Esophagus muscularis mucosa (tissue), 4 donors: ENCODE data around the gene GCFC2. TPM values are rescaled to one million over a fixed set of nuclear protein-coding genes. Genes with fewer than 3 reads are reported as not detected.

Experiments used
- DNase-seq: peaks from one replicate; pipeline ENCODE4 v3.0.0-alpha.2; 2017; ENCODE audit errors: extremely low spot score
- H3K27ac ChIP-seq, 4 donors: fragments of 200-600 bp; sonication (generic); replicated peaks in 1 of 4; 1 replicate in 3 of 4; 2 replicates in 1 of 4; pipeline ENCODE4 v1.5.1; 2016 to 2019; ENCODE audit warnings: mild to moderate bottlenecking in 1 of 4
- H3K27me3 ChIP-seq, 4 donors: fragments of 200-600 bp; sonication (generic); one replicate each; pipeline versions ENCODE4 v1.5.1 to v1.6.0; 2016 to 2019
- H3K36me3 ChIP-seq, 4 donors: fragments of 200-600 bp; sonication (generic); one replicate each; pipeline ENCODE4 v1.5.1; 2016 to 2019
- H3K4me1 ChIP-seq, 4 donors: fragments of 200-600 bp; sonication (generic); one replicate each; pipeline ENCODE4 v1.5.1; 2016 to 2019
- H3K4me3 ChIP-seq, 4 donors: fragments of 200-600 bp; sonication (generic); 1 replicate in 2 of 4; 2 replicates in 2 of 4; pipeline ENCODE4 v1.5.1; 2016 to 2019; ENCODE audit warnings: mild to moderate bottlenecking in 4 of 4, moderate library complexity in 1 of 4
- H3K9me3 ChIP-seq, 4 donors: fragments of 200-600 bp; sonication (generic); 1 replicate in 3 of 4; 2 replicates in 1 of 4; pipeline ENCODE4 v1.5.1; 2016 to 2019
- EP300 ChIP-seq: sonication (generic); formaldehyde crosslinking; IDR thresholded peaks from one replicate; pipeline ENCODE4 v1.6.1; 2017; ENCODE audit warnings: antibody characterized with exemption
- POLR2A ChIP-seq: fragments of 450-650 bp; IDR thresholded peaks from one replicate; pipeline ENCODE4 v1.6.1; 2017; ENCODE audit warnings: antibody characterized with exemption, moderate library complexity, mild to moderate bottlenecking, low read depth
- POLR2AphosphoS5 ChIP-seq, 2 donors: sonication (generic); formaldehyde crosslinking; IDR thresholded peaks; one replicate each; pipeline ENCODE4 v1.6.1; 2017; ENCODE audit warnings: antibody characterized with exemption in 2 of 2
- WGBS: methylation state at CpG from one replicate; pipeline ENCODE4 v1.1.5; 2018; 5-methylcytosine and 5-hydroxymethylcytosine counted together
- intact Hi-C: fragments of 100-400 bp; cut with DNase I; formaldehyde crosslinking; loops from one replicate; pipeline ENCODE4 v1.15.1; 2023
- total RNA-seq, 4 donors: library from RNA; depleted of rRNA; stranded (reverse); fragments of >200 nt; gene quantifications; one replicate each; pipeline versions ENCODE4 v1.1.0 to v1.2.1, GENCODE V29; 2016
- TF ChIP-seq, protein P1 (sequence below), 3 experiments: fragments of 200-600 bp in 2 of 3; fragments of 450-650 bp in 1 of 3; sonication (generic) in 2 of 3; IDR thresholded peaks; one replicate each; pipeline ENCODE4 v1.5.1; 2017 to 2019; ENCODE audit warnings: antibody characterized with exemption in 3 of 3, mild to moderate bottlenecking in 2 of 3, moderate library complexity in 1 of 3

GCFC2 gene
- total RNA-seq, 4 donors from 2014 or later = 19.4 to 23.3 (median 22.2) TPM

DNA sequence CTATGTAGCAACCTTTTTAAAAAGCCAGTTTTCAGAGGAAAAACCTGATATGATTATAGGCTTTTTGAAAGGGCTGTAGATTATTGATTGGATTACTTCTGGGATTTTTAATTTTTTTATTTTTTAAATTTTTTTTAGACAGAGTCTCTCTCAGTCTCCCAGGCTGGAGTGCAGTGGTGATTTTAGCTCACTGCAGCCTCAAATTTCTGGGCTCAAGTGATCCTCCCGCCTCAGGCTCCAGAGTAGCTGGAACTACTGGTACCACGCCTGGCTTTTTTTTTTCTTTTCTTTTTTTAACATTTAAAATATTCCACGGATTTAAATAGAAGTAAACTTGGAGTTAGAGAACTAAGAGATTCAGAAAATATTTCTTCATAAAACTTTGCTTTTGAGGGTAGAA lies 62.9 kb downstream of the GCFC2 start:
- Histone ChIP-seq H3K36me3 (peaks cover 11 to 35% (median 26%) of the 10 kb centered on the region in 4 donors), H3K4me1 (peaks cover 14 to 31% (median 27%) of the 10 kb centered on the region in 4 donors), H3K9me3 (no peaks in the 10 kb centered on the region), H3K27me3 (no peaks in the 10 kb centered on the region), H3K4me3 (peak overlapping the region; percentile 87 to 96 (median 92)), H3K27ac (peak overlapping the region in 1 of 4 donors; percentile 74)
- intact Hi-C loops = loop anchor here (5.0 kb wide), 1 partner anchor 60 kb away; no protein-coding TSS in a partner anchor
- no peak for DNase-seq
- TF ChIP-seq, protein P1, sequence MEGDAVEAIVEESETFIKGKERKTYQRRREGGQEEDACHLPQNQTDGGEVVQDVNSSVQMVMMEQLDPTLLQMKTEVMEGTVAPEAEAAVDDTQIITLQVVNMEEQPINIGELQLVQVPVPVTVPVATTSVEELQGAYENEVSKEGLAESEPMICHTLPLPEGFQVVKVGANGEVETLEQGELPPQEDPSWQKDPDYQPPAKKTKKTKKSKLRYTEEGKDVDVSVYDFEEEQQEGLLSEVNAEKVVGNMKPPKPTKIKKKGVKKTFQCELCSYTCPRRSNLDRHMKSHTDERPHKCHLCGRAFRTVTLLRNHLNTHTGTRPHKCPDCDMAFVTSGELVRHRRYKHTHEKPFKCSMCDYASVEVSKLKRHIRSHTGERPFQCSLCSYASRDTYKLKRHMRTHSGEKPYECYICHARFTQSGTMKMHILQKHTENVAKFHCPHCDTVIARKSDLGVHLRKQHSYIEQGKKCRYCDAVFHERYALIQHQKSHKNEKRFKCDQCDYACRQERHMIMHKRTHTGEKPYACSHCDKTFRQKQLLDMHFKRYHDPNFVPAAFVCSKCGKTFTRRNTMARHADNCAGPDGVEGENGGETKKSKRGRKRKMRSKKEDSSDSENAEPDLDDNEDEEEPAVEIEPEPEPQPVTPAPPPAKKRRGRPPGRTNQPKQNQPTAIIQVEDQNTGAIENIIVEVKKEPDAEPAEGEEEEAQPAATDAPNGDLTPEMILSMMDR (IDR thresholded peaks at IDR 0.05) = no peak
- TF ChIP-seq POLR2AphosphoS5 (IDR thresholded peaks at IDR 0.05) (no peak), POLR2A (no peak), EP300 (no peak)
- 79% methylated on average over 3 of the region's 3 CpGs for WGBS

DNA sequence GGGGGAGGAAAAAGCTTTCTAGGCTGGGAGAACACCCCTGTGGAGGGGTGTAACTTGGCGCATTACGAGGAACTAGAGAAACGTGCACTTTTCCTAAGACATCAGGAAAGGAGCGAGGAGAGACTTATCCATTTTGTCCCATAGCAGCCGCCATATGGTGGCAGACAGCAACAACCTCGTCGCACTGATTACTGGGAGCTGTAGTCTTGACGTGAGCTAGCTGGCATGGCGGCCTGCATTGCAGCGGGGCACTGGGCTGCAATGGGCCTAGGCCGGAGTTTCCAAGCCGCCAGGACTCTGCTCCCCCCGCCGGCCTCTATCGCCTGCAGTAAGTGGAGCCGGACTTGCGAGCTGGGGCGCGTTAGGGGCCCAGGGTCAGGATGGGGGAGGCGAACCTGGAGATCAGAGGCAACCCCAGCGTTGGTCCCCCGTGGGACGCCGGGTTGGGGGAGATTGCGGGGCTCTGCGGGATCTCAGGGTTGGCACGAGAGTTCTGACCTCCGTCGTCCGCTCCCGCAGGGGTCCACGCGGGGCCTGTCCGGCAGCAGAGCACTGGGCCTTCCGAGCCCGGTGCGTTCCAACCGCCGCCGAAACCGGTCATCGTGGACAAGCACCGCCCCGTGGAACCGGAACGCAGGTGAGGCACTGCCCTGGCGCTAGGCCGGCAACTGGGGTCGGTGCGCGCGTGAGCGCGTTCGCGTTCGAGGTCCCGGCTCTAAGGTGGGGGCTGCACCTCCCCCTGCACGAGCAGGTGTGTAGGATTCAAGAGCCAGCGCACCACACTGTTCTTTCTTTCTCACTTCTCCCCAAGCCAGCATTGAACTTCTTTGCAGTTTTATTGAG lies 63.9 kb downstream of the GCFC2 start, which contains the start of gene MRPL19:
Gene MRPL19 (plus strand): TSS at position 201 of the 843 bp plus-strand sequence. CDS start 25 bp downstream, at position 226.
- intact Hi-C loops = loop anchor here (5.0 kb wide), 1 partner anchor 60 kb away; no protein-coding TSS in a partner anchor
- Histone ChIP-seq H3K4me1 (peaks cover 14 to 31% (median 27%) of the 10 kb centered on the region in 4 donors), H3K27me3 (no peaks in the 10 kb centered on the region), H3K9me3 (no peaks in the 10 kb centered on the region), H3K36me3 (peaks cover 6 to 25% (median 18%) of the 10 kb centered on the region in 4 donors), H3K4me3 (peak within 1 kb of the TSS; percentile 87 to 96 (median 92)), H3K27ac (peak within 1 kb of the TSS; percentile 70 to 83 (median 76))
- peak; percentile 95 for DNase-seq
- under 1% methylated on average over 21 of the region's 60 CpGs for WGBS
- TF ChIP-seq EP300 (no peak), POLR2A (no peak), POLR2AphosphoS5 (IDR thresholded peaks at IDR 0.05) (peak; percentile 84 to 92)
- TF ChIP-seq, protein P1 (IDR thresholded peaks at IDR 0.05) = peak in 1 of 3 experiments; percentile 3

DNA sequence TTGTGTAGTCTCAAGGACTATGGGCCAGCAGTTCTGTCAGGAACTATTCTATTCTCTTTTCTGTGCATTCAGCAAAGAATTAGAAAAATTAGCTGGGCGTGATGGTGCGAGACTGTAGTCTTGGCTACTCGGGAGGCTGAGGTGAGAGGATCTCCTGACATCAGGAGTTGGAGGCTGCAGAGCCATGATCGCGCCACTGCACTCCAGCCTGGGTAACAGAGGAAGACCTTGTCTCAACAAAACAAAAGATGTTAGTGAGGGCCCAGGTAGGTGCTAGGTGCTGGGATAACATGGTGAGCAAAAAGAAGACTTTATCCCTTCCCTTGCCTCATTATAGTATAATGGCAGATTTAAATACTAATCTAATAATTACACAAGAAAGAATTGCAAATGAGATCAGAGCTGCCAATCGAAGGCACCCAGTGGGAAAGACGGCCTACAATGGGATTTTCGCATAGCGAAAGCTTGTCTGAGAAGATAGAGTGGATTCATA lies 64.6 kb downstream of the GCFC2 start:
- Histone ChIP-seq H3K9me3 (no peaks in the 10 kb centered on the region), H3K4me1 (peaks cover 14 to 30% (median 30%) of the 10 kb centered on the region in 4 donors), H3K27me3 (no peaks in the 10 kb centered on the region), H3K36me3 (peaks cover 6 to 18% (median 12%) of the 10 kb centered on the region in 4 donors), H3K4me3 (peak overlapping the region; percentile 87 to 96 (median 92)), H3K27ac (peak overlapping the region; percentile 53 to 83 (median 76))
- DNase-seq = no peak
- TF ChIP-seq POLR2A (no peak), POLR2AphosphoS5 (IDR thresholded peaks at IDR 0.05) (no peak), EP300 (no peak)
- TF ChIP-seq, protein P1 (IDR thresholded peaks at IDR 0.05) = no peak
- WGBS = 74% methylated on average over 9 of the region's 9 CpGs
- intact Hi-C loops = loop anchor here (5.0 kb wide), 1 partner anchor 61 kb away; no protein-coding TSS in a partner anchor

DNA sequence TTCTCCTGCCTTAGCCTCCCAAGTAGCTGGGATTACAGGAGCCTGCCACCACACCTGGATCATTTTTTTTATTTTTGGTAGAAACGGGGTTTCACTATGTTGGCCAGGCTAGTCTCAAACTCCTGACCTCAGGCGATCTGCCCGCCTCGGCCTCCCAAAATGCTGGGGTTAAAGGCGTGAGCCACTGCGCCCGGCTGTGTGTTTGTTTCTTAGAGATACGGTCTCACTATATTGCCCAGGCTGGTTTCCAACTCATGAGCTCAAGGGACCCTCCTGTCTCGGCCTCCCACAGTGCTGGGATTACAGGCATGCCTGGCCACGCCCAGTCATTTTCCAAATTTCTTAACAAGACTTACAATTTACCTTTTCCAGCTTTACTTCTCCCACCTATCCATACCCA lies 65.1 kb downstream of the GCFC2 start:
- intact Hi-C loops = loop anchor here (5.0 kb wide), 1 partner anchor 62 kb away; no protein-coding TSS in a partner anchor

More for the DNA sequence above, 65.1 kb downstream of the GCFC2 start:
- TF ChIP-seq POLR2A (no peak), POLR2AphosphoS5 (IDR thresholded peaks at IDR 0.05) (no peak), EP300 (no peak)
- TF ChIP-seq, protein P1 (IDR thresholded peaks at IDR 0.05) = no peak
- Histone ChIP-seq H3K4me3 (peak overlapping the region in 1 of 4 donors; percentile 87), H3K9me3 (no peaks in the 10 kb centered on the region), H3K36me3 (peaks cover 1 to 13% (median 7%) of the 10 kb centered on the region in 4 donors), H3K27me3 (no peaks in the 10 kb centered on the region), H3K4me1 (peaks cover 18 to 35% (median 30%) of the 10 kb centered on the region in 4 donors), H3K27ac (no peak overlapping the region)
- DNase-seq = no peak
- 94% methylated on average over 10 of the region's 10 CpGs for WGBS
